Fibroblast of lung (primary cell): ENCODE results near the gene BAZ1A. TPM values are rescaled to one million over a fixed set of nuclear protein-coding genes. Genes with fewer than 3 reads are reported as not detected.

ENCODE experiments used
- DNase-seq, 2 donors: peaks; one replicate each; pipeline versions ENCODE4 v3.0.0 to v3.0.0-alpha.2; 2010; ENCODE audit warnings: low read depth in 2 of 2
- H2AFZ ChIP-seq: 2 replicates; pipeline ENCODE4 v1.5.1; 2012; ENCODE audit warnings: low read length, control low read depth, inconsistent platforms
- H3K27ac ChIP-seq: 2 replicates; pipeline ENCODE4 v1.5.1; 2011; ENCODE audit warnings: low read length, control low read depth; ENCODE audit not compliant: insufficient read depth
- H3K27me3 ChIP-seq: 2 replicates; pipeline ENCODE4 v1.5.1; 2011; ENCODE audit warnings: mild to moderate bottlenecking, low read length; ENCODE audit not compliant: control insufficient read depth, insufficient read depth
- H3K36me3 ChIP-seq: 2 replicates; pipeline ENCODE4 v1.5.1; 2011; ENCODE audit warnings: low read length; ENCODE audit not compliant: control insufficient read depth, insufficient read depth
- H3K4me1 ChIP-seq: 2 replicates; pipeline ENCODE4 v1.5.1; 2011; ENCODE audit warnings: low read length; ENCODE audit not compliant: control insufficient read depth, insufficient read depth; ENCODE audit errors: extremely low read depth
- H3K4me2 ChIP-seq: 2 replicates; pipeline ENCODE4 v1.5.1; 2011; ENCODE audit warnings: low read length, control low read depth; ENCODE audit not compliant: insufficient read depth; ENCODE audit errors: extremely low read depth
- H3K4me3 ChIP-seq, 4 experiments: fragments of 200-600 bp in 1 of 4; sonication (generic) in 1 of 4; replicated peaks in 1 of 4; 2 replicates each; pipeline ENCODE4 v1.5.1; 2011 to 2016; ENCODE audit warnings: low read length in 4 of 4, low read depth in 3 of 4, mild to moderate bottlenecking in 3 of 4, control low read depth in 2 of 4, inconsistent platforms in 1 of 4, mixed read lengths in 1 of 4; ENCODE audit not compliant: insufficient read depth in 1 of 4; ENCODE audit errors: control extremely low read depth in 1 of 4
- H3K79me2 ChIP-seq: 2 replicates; pipeline ENCODE4 v1.5.1; 2012; ENCODE audit warnings: mild to moderate bottlenecking, low read length, inconsistent platforms; ENCODE audit not compliant: control insufficient read depth, insufficient read depth
- H3K9ac ChIP-seq: 2 replicates; pipeline ENCODE4 v1.5.1; 2011; ENCODE audit warnings: mild to moderate bottlenecking, low read length, control low read depth; ENCODE audit not compliant: insufficient read depth
- H3K9me3 ChIP-seq: 2 replicates; pipeline ENCODE4 v1.5.1; 2012; ENCODE audit warnings: low read depth, low read length; ENCODE audit not compliant: control insufficient read depth, insufficient read depth
- H4K20me1 ChIP-seq: 2 replicates; pipeline ENCODE4 v1.5.1; 2011; ENCODE audit warnings: low read length; ENCODE audit not compliant: control insufficient read depth, insufficient read depth; ENCODE audit errors: extremely low read depth
- EZH2 ChIP-seq: IDR thresholded peaks from 2 replicates; pipeline ENCODE4 v1.5.1; 2012; ENCODE audit warnings: low read length, control low read depth, mild to moderate bottlenecking; ENCODE audit errors: missing control alignments
- polyA plus RNA-seq, 2 donors: library from polyadenylated mRNA; depleted of rRNA in 1 of 2; stranded (reverse) in 1 of 2; unstranded in 1 of 2; fragments of >200 nt; gene quantifications; 2 replicates each; pipeline ENCODE4 v1.2.1, GENCODE V29; 2011 to 2012; ENCODE audit warnings: missing spikeins in 1 of 2
- total RNA-seq: library from RNA; depleted of rRNA; stranded (reverse); fragments of >200 nt; gene quantifications from 2 replicates; pipeline ENCODE4 v1.2.1, GENCODE V29; 2014
- TF ChIP-seq, protein P1 (sequence below), 2 donors: IDR thresholded peaks in 1 of 2; conservative IDR thresholded peaks in 1 of 2; 1 replicate in 1 of 2; 2 replicates in 1 of 2; pipeline ENCODE4 v1.5.1; 2011 to 2012; ENCODE audit warnings: low read length in 2 of 2, control low read depth in 1 of 2, inconsistent platforms in 1 of 2, low read depth in 1 of 2, mild to moderate bottlenecking in 1 of 2

BAZ1A gene
- total and polyA plus RNA-seq, 2 donors (not counting 1 experiment from before 2014, with no cell fraction given), result 21.1 to 35.2 TPM

- Histone ChIP-seq H3K4me1 (no peaks in the 10 kb centered on the region), H3K27me3 (no peaks in the 10 kb centered on the region), H2AFZ (no peak overlapping the region), H3K36me3 (no peaks in the 10 kb centered on the region), H3K79me2 (no peaks in the 10 kb centered on the region), H3K27ac (no peak overlapping the region), H3K9ac (no peak overlapping the region), H3K4me2 (no peak overlapping the region), H3K4me3 (no peak overlapping the region), H4K20me1 (no peaks in the 10 kb centered on the region), H3K9me3 (no peaks in the 10 kb centered on the region)
- TF ChIP-seq EZH2, result no peak
- TF ChIP-seq, protein P1, sequence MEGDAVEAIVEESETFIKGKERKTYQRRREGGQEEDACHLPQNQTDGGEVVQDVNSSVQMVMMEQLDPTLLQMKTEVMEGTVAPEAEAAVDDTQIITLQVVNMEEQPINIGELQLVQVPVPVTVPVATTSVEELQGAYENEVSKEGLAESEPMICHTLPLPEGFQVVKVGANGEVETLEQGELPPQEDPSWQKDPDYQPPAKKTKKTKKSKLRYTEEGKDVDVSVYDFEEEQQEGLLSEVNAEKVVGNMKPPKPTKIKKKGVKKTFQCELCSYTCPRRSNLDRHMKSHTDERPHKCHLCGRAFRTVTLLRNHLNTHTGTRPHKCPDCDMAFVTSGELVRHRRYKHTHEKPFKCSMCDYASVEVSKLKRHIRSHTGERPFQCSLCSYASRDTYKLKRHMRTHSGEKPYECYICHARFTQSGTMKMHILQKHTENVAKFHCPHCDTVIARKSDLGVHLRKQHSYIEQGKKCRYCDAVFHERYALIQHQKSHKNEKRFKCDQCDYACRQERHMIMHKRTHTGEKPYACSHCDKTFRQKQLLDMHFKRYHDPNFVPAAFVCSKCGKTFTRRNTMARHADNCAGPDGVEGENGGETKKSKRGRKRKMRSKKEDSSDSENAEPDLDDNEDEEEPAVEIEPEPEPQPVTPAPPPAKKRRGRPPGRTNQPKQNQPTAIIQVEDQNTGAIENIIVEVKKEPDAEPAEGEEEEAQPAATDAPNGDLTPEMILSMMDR (conservative IDR thresholded peaks at IDR 0.05 in 1 of 2, IDR thresholded peaks at IDR 0.05 in 1 of 2; ENCODE audit: low read depth in 1 of 2, low read length in 2 of 2), result no peak
- no peak for DNase-seq
Measured at GRCh38 chr14:34750233-34750632, 124.9 kb downstream of the BAZ1A start.

DNA sequence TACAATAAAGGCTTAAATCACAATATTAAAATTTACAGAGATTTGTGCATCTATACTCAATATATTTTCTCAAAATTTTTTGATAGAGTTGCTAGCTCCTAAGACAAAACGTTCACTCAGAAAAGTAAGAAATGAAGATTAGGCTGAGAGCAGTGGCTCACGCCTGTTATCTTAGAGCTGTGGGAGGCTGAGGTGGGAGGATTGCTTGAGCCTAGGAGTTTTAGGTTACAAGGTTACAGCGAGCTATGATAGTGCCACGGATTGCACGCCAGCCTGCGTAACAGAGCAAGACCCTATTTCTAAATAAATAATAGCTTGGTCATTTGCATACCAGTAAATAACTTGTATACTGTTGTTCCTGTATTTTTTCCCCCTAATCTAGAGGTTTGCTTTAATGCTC, 125.8 kb downstream of the BAZ1A start:
- no peaks in the 10 kb centered on the region for H4K20me1 ChIP-seq
- no peak for DNase-seq
- no peaks in the 10 kb centered on the region for H3K36me3 ChIP-seq
- H3K79me2 ChIP-seq, result no peaks in the 10 kb centered on the region
- H2AFZ ChIP-seq, result no peak overlapping the region
- H3K4me1 ChIP-seq, result no peaks in the 10 kb centered on the region
- no peaks in the 10 kb centered on the region for H3K27me3 ChIP-seq
- no peak overlapping the region for H3K4me2 ChIP-seq
- no peak overlapping the region for H3K27ac ChIP-seq
- no peak for TF ChIP-seq EZH2
- TF ChIP-seq, protein P1 (conservative IDR thresholded peaks at IDR 0.05 in 1 of 2, IDR thresholded peaks at IDR 0.05 in 1 of 2; ENCODE audit: low read depth in 1 of 2, low read length in 2 of 2), result no peak
- no peak overlapping the region for H3K9ac ChIP-seq
- no peaks in the 10 kb centered on the region for H3K9me3 ChIP-seq
- H3K4me3 ChIP-seq, result no peak overlapping the region

GRCh38 chr14:34742270-34743115, 132.7 kb downstream of the BAZ1A start:
- Histone ChIP-seq H3K9ac (no peak overlapping the region), H3K4me2 (no peak overlapping the region), H3K79me2 (no peaks in the 10 kb centered on the region), H3K4me1 (no peaks in the 10 kb centered on the region), H3K36me3 (no peaks in the 10 kb centered on the region), H2AFZ (no peak overlapping the region), H4K20me1 (no peaks in the 10 kb centered on the region), H3K9me3 (no peaks in the 10 kb centered on the region), H3K27ac (no peak overlapping the region), H3K4me3 (no peak overlapping the region), H3K27me3 (no peaks in the 10 kb centered on the region)
- no peak for DNase-seq
- TF ChIP-seq, protein P1 (conservative IDR thresholded peaks at IDR 0.05 in 1 of 2, IDR thresholded peaks at IDR 0.05 in 1 of 2; ENCODE audit: low read depth in 1 of 2, low read length in 2 of 2), result no peak
- TF ChIP-seq EZH2, result no peak
